ENCODE measurements around the gene AQP5.

DNA sequence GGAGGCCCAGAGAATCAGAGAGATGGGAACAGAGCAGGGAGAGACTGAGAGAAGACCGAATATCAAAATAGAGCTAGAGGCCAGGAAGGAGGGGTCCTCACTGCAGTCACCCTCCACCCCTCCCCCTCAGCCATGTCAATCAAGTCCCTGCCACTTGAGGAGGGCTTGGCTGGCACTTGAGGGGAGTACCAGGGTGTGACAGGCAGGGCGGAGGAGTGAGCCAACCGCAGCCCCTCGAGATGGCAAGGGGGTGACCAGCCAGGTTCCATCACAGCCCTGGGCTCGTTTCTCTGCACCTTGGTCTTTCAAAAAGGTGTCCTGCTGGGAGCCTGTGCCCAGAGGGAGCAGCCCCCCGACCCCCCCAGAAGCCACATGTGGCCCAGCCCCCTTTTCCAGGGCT, 4.2 kb downstream of the AQP5 start:
- TF ChIP-seq, protein P1, sequence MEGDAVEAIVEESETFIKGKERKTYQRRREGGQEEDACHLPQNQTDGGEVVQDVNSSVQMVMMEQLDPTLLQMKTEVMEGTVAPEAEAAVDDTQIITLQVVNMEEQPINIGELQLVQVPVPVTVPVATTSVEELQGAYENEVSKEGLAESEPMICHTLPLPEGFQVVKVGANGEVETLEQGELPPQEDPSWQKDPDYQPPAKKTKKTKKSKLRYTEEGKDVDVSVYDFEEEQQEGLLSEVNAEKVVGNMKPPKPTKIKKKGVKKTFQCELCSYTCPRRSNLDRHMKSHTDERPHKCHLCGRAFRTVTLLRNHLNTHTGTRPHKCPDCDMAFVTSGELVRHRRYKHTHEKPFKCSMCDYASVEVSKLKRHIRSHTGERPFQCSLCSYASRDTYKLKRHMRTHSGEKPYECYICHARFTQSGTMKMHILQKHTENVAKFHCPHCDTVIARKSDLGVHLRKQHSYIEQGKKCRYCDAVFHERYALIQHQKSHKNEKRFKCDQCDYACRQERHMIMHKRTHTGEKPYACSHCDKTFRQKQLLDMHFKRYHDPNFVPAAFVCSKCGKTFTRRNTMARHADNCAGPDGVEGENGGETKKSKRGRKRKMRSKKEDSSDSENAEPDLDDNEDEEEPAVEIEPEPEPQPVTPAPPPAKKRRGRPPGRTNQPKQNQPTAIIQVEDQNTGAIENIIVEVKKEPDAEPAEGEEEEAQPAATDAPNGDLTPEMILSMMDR (IDR thresholded peaks at IDR 0.05) = no peak
- no peak for TF ChIP-seq ZFX (IDR thresholded peaks at IDR 0.05; ENCODE audit: borderline replicate concordance)
